Neuronal stem cell (in vitro differentiated cells): ENCODE data around the gene PCSK9.

Experiments
- DNase-seq: peaks from one replicate; pipeline ENCODE4 v3.0.0-alpha.2; 2013; ENCODE audit warnings: low spot score
- H2AFZ ChIP-seq: one replicate; pipeline ENCODE4 v1.6.1; 2013; ENCODE audit warnings: mild to moderate bottlenecking, low read length, inconsistent platforms
- H2AK5ac ChIP-seq: 2 replicates; pipeline ENCODE4 v1.6.1; 2013; ENCODE audit warnings: low read depth, mild to moderate bottlenecking, inconsistent platforms, low read length, moderate library complexity, mixed read lengths
- H2BK120ac ChIP-seq: 2 replicates; pipeline ENCODE4 v1.6.1; 2013; ENCODE audit warnings: low read depth, mild to moderate bottlenecking, inconsistent platforms, low read length, moderate library complexity, mixed read lengths
- H2BK12ac ChIP-seq: one replicate; pipeline ENCODE4 v1.6.1; 2013; ENCODE audit warnings: low read length, inconsistent platforms
- H2BK15ac ChIP-seq: 2 replicates; pipeline ENCODE4 v1.6.1; 2013; ENCODE audit warnings: mild to moderate bottlenecking, low read length, inconsistent platforms, mixed read lengths
- H2BK5ac ChIP-seq: one replicate; pipeline ENCODE4 v1.6.1; 2013; ENCODE audit warnings: inconsistent platforms, mild to moderate bottlenecking, low read length, moderate library complexity
- H3K14ac ChIP-seq: one replicate; pipeline ENCODE4 v1.6.1; 2013; ENCODE audit warnings: low read length, inconsistent platforms
- H3K18ac ChIP-seq: 2 replicates; pipeline ENCODE4 v1.6.1; 2013; ENCODE audit warnings: low read length, inconsistent platforms
- H3K23ac ChIP-seq: 2 replicates; pipeline ENCODE4 v1.6.1; 2013; ENCODE audit warnings: low read depth, mild to moderate bottlenecking, mixed read lengths, low read length, inconsistent platforms; ENCODE audit not compliant: poor library complexity
- H3K27ac ChIP-seq: replicated peaks from 3 replicates; pipeline ENCODE4 v1.5.1; 2013; ENCODE audit warnings: low read length, inconsistent platforms
- H3K27me3 ChIP-seq, 3 experiments: 2 replicates each; pipeline ENCODE4 v1.6.1; 2013; ENCODE audit warnings: low read length in 3 of 3, mild to moderate bottlenecking in 2 of 3, inconsistent platforms in 1 of 3, low read depth in 1 of 3, mixed read lengths in 1 of 3, moderate library complexity in 1 of 3; ENCODE audit not compliant: control insufficient read depth in 3 of 3, insufficient read depth in 3 of 3
- H3K36me3 ChIP-seq, 2 donors: replicated peaks in 1 of 2; 2 replicates each; pipeline ENCODE4 v1.6.1; 2013; ENCODE audit warnings: low read length in 2 of 2; ENCODE audit not compliant: control insufficient read depth in 2 of 2, insufficient read depth in 2 of 2
- H3K4ac ChIP-seq: 2 replicates; pipeline ENCODE4 v1.6.1; 2013; ENCODE audit warnings: inconsistent platforms, mild to moderate bottlenecking, low read length, moderate library complexity
- H3K4me1 ChIP-seq, 2 donors: 1 replicate in 1 of 2; 2 replicates in 1 of 2; pipeline ENCODE4 v1.6.1; 2013; ENCODE audit warnings: low read length in 2 of 2, low read depth in 1 of 2; ENCODE audit not compliant: control insufficient read depth in 2 of 2, insufficient read depth in 1 of 2
- H3K4me2 ChIP-seq: one replicate; pipeline ENCODE4 v1.6.1; 2013; ENCODE audit warnings: mild to moderate bottlenecking, low read length, inconsistent platforms; ENCODE audit not compliant: insufficient read depth, poor library complexity, severe bottlenecking
- H3K4me3 ChIP-seq, 2 donors: 2 replicates each; pipeline ENCODE4 v1.5.1; 2013; ENCODE audit warnings: low read length in 2 of 2, mild to moderate bottlenecking in 2 of 2, inconsistent platforms in 1 of 2, moderate library complexity in 1 of 2
- H3K79me1 ChIP-seq: one replicate; pipeline ENCODE4 v1.6.1; 2013; ENCODE audit warnings: low read depth, mild to moderate bottlenecking, inconsistent platforms, low read length, moderate library complexity
- H3K9ac ChIP-seq: one replicate; pipeline ENCODE4 v1.6.1; 2013; ENCODE audit warnings: mild to moderate bottlenecking, low read depth, low read length, inconsistent platforms; ENCODE audit not compliant: poor library complexity
- H3K9me3 ChIP-seq, 2 donors: replicated peaks in 1 of 2; 2 replicates each; pipeline versions ENCODE3 to v1.6.1; 2013; ENCODE audit warnings: low read length in 2 of 2, mild to moderate bottlenecking in 2 of 2, inconsistent platforms in 1 of 2, low read depth in 1 of 2, mixed read lengths in 1 of 2, moderate library complexity in 1 of 2; ENCODE audit not compliant: control insufficient read depth in 2 of 2, insufficient read depth in 1 of 2
- H4K8ac ChIP-seq: one replicate; pipeline ENCODE4 v1.6.1; 2013; ENCODE audit warnings: low read depth, mild to moderate bottlenecking, inconsistent platforms, low read length, moderate library complexity
- H4K91ac ChIP-seq: one replicate; pipeline ENCODE4 v1.6.1; 2013; ENCODE audit warnings: low read length, low read depth, mild to moderate bottlenecking, inconsistent platforms; ENCODE audit not compliant: poor library complexity
- WGBS, 2 donors: extraction: QIAGEN DNeasy Blood & Tissue Kit; methylation state at CpG; one replicate each; pipeline ENCODE4 v1.1.7; 2013; ENCODE audit warnings: missing lambda C conversion rate in 2 of 2, mixed read lengths in 1 of 2; ENCODE audit not compliant: insufficient read length in 2 of 2, insufficient replicate concordance in 1 of 2; ENCODE audit errors: extremely low coverage in 2 of 2; 5-methylcytosine and 5-hydroxymethylcytosine counted together

PCSK9 gene

DNA sequence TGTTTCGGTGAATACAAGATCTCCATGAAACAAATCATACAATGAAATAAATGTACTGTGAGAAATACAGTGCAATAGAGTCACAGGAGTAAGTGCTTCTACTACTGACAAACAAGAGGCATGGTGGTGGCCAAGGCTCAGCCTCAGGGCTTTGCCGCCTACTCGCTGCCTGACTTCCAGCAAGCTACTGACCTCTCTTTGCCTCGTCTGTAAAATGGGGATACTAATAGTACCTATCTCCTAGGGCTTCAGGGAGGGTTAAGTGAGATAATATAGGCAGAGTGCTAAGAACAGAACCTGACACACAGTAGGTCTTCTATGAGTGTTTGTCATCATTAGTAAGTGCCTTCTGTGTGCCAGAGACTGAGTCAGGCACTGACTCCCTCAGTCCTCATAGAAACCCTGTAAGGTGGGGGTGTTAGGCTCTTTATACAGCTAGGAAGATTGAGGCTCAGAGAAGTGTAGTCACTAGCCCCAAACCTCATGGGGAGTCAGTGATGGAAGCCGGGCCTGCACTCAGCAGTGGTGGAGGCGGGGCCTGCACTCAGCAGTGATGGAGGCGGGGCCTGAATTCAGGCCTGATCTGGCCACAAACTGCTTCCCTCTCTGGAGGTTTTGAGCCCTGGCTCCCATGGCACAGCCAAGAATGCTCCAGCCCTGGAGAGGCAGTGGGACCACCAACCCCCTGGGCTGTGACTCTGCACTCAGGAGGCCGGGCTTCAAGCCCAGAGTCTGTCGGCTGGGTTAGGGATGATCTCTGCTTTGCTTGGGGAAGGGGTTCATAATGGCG lies 33.8 kb upstream of the PCSK9 start:
- DNase-seq: no peak
- H3K36me3 ChIP-seq: no peaks in the 10 kb centered on the region
- H3K27me3 ChIP-seq: peaks cover 0 to 19% (median 0%) of the 10 kb centered on the region in 3 experiments
- peaks cover 0 to 3% of the 10 kb centered on the region in 2 donors for H3K9me3 ChIP-seq
- no peak overlapping the region for H3K4me2 ChIP-seq
- peak overlapping the region; percentile 43 for H2BK15ac ChIP-seq
- H3K4me1 ChIP-seq: no peaks in the 10 kb centered on the region
- H3K27ac ChIP-seq: no peak overlapping the region
- H2BK5ac ChIP-seq: no peak overlapping the region
- H3K14ac ChIP-seq: no peak overlapping the region
- no peak overlapping the region for H2BK120ac ChIP-seq
- H2AK5ac ChIP-seq: peak overlapping the region; percentile 14
- no peak overlapping the region for H3K4me3 ChIP-seq
- H3K4ac ChIP-seq: no peak overlapping the region
- H3K9ac ChIP-seq: peak overlapping the region; percentile 13
- H2AFZ ChIP-seq: no peak overlapping the region
- peak overlapping the region; percentile 57 for H3K23ac ChIP-seq
- no peak overlapping the region for H4K8ac ChIP-seq
- H3K79me1 ChIP-seq: no peaks in the 10 kb centered on the region
- no peak overlapping the region for H2BK12ac ChIP-seq
- no CpG with 5 or more reads among the region's 10 CpGs for WGBS, 2 donors
- no peak overlapping the region for H3K18ac ChIP-seq
- no peak overlapping the region for H4K91ac ChIP-seq

DNA sequence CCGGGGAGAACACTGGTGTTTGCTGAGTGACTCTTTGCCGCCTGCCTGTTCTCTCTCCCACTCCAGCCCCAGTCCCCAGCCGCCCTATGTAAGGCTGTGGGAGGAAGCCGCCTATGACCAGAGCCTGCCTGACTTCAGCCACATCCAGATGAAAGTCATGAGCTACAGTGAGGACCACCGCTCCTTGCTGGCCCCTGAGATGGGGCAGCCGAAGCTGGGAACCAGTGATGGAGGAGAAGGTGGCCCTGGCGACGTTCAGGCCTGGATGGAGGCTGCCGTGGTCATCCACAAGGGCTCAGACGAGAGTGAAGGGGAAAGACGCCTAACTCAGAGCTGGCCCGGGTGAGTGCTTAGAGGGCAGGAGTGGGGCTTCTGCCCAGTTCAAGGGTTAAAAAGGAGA lies 32.4 kb upstream of the PCSK9 start:
- Histone ChIP-seq H3K9me3 (peaks cover 0 to 3% of the 10 kb centered on the region in 2 donors), H3K4ac (no peak overlapping the region), H3K4me3 (no peak overlapping the region), H2AK5ac (no peak overlapping the region), H3K27ac (no peak overlapping the region), H4K8ac (no peak overlapping the region), H3K79me1 (no peaks in the 10 kb centered on the region), H2BK120ac (no peak overlapping the region), H3K27me3 (peaks cover 0 to 11% (median 0%) of the 10 kb centered on the region in 3 experiments), H3K23ac (no peak overlapping the region), H2BK12ac (no peak overlapping the region), H3K36me3 (no peaks in the 10 kb centered on the region), H3K4me2 (no peak overlapping the region), H3K18ac (no peak overlapping the region), H2BK5ac (peak overlapping the region; percentile 54), H4K91ac (no peak overlapping the region), H2BK15ac (no peak overlapping the region), H3K14ac (no peak overlapping the region), H3K9ac (no peak overlapping the region), H2AFZ (no peak overlapping the region), H3K4me1 (no peaks in the 10 kb centered on the region)
- no CpG with 5 or more reads among the region's 12 CpGs for WGBS, 2 donors
- no peak for DNase-seq

DNA sequence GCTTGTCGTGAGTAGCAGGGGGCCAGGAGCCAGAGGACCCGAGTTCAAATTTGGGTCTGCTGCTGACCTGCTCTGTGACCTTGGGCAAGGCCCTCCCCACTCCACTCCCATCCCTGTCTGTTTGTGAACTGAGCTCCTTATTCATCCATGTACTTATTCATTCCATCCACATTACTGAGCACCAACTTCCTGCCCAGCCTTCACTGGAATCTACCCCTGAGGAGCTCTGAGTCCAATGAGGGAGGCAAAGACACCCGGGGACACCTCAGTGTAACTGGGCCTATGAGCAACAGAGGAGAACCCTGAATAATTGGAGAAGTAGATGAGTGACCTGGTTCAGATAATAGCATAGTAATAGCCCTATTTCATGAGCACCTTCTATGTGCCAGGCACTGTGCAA lies 31.7 kb upstream of the PCSK9 start:
- H3K79me1 ChIP-seq: no peaks in the 10 kb centered on the region
- no peak overlapping the region for H3K4me3 ChIP-seq
- H3K9ac ChIP-seq: no peak overlapping the region
- DNase-seq: no peak
- no CpG with 5 or more reads among the region's 3 CpGs for WGBS, 2 donors
- H3K4ac ChIP-seq: no peak overlapping the region
- H3K18ac ChIP-seq: no peak overlapping the region
- H2AK5ac ChIP-seq: no peak overlapping the region
- H3K9me3 ChIP-seq: peaks cover 0 to 3% of the 10 kb centered on the region in 2 donors
- peak overlapping the region; percentile 25 for H2BK15ac ChIP-seq
- no peak overlapping the region for H2AFZ ChIP-seq
- no peak overlapping the region for H2BK12ac ChIP-seq
- H3K4me2 ChIP-seq: no peak overlapping the region
- H2BK120ac ChIP-seq: no peak overlapping the region
- H3K23ac ChIP-seq: no peak overlapping the region
- H3K36me3 ChIP-seq: no peaks in the 10 kb centered on the region
- H3K14ac ChIP-seq: no peak overlapping the region
- no peaks in the 10 kb centered on the region for H3K4me1 ChIP-seq
- H3K27ac ChIP-seq: no peak overlapping the region
- no peak overlapping the region for H2BK5ac ChIP-seq
- H4K91ac ChIP-seq: no peak overlapping the region
- no peak overlapping the region for H4K8ac ChIP-seq
- peaks cover 0 to 6% (median 0%) of the 10 kb centered on the region in 3 experiments for H3K27me3 ChIP-seq

DNA sequence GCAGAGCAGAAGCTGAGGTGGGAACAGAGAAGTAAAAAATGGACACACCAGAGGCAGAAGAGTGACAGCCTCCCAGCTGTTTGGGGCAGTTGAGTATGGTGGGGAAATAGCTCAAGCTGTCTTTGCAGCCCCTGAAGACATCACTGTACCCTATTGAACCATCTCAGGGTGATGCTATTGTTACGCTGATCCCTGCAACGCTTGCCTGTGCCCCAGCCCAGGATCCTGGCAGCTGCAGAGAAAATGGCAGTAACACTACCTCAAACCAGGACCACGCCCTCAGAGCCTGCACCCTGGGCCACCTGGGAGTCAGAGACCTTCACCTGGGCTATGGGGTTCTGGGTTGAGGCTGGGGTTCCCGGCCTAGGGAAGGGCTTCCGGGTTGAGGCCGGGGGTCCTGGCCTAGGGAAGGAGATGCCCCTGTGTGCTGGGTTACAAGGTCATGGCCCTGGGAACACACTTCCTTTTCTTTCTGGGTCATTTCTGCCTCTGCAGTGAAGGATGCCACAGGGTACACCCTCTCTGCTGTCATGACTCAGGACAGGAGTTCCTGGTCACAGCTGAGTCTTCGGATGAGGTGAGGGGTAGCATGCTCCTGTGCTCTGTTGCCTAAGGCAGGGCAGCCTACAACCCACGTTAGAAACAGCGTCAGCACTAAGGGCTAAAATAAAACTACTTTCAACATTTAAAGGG lies 29.0 kb upstream of the PCSK9 start:
- Histone ChIP-seq H3K9me3 (no peaks in the 10 kb centered on the region), H3K9ac (no peak overlapping the region), H3K36me3 (no peaks in the 10 kb centered on the region), H4K91ac (no peak overlapping the region), H3K18ac (peak overlapping the region; percentile 6), H3K23ac (no peak overlapping the region), H3K27ac (no peak overlapping the region), H3K4ac (no peak overlapping the region), H3K14ac (no peak overlapping the region), H3K79me1 (no peaks in the 10 kb centered on the region), H2BK15ac (no peak overlapping the region), H2BK120ac (no peak overlapping the region), H4K8ac (no peak overlapping the region), H3K27me3 (peaks cover 0 to 25% (median 0%) of the 10 kb centered on the region in 3 experiments), H3K4me1 (no peaks in the 10 kb centered on the region), H2BK5ac (no peak overlapping the region), H2AFZ (no peak overlapping the region), H2BK12ac (no peak overlapping the region), H3K4me2 (no peak overlapping the region), H3K4me3 (no peak overlapping the region), H2AK5ac (no peak overlapping the region)
- WGBS, 2 donors: no CpG with 5 or more reads among the region's 9 CpGs
- DNase-seq: no peak
